NK-92 treated with Interleukin-12 subunit alpha and Interleukin-12 subunit beta, amount 100 ng/mL, for 24 hours (cell line): Measurements from ENCODE around the gene SGCA.

Source experiments
- DNase-seq: peaks from one replicate; lab custom pipeline; 2025; lab: John Stamatoyannopoulos, UW

Gene SGCA

GRCh38 chr17:50182783-50183420 is 17.1 kb downstream of the SGCA start:
- DNase-seq = no peak

- no peak for DNase-seq
Measured at GRCh38 chr17:50183421-50183994, 17.7 kb downstream of the SGCA start.

GRCh38 chr17:50184064-50184463 is 18.3 kb downstream of the SGCA start:
- no peak for DNase-seq

- DNase-seq = no peak
Measured at GRCh38 chr17:50184611-50185398, 19.0 kb downstream of the SGCA start.

- no peak for DNase-seq
Measured at GRCh38 chr17:50185631-50186471, 20.0 kb downstream of the SGCA start.

GRCh38 chr17:50186661-50187393 is 21.0 kb downstream of the SGCA start:
- no peak for DNase-seq

GRCh38 chr17:50187394-50187725 is 21.6 kb downstream of the SGCA start:
- DNase-seq = no peak

GRCh38 chr17:50187751-50188530 is 22.1 kb downstream of the SGCA start:
- DNase-seq = no peak

GRCh38 chr17:50188531-50188920 is 22.7 kb downstream of the SGCA start:
- no peak for DNase-seq

- DNase-seq = no peak
Measured at GRCh38 chr17:50188921-50189549, 23.2 kb downstream of the SGCA start.

- DNase-seq = no peak
Measured at GRCh38 chr17:50189550-50190292, 23.9 kb downstream of the SGCA start.

- DNase-seq = no peak
Measured at GRCh38 chr17:50190293-50190602, 24.4 kb downstream of the SGCA start.

GRCh38 chr17:50190603-50191358 is 25.0 kb downstream of the SGCA start:
- DNase-seq = no peak

- DNase-seq = no peak
Measured at GRCh38 chr17:50191359-50192143, 25.7 kb downstream of the SGCA start.

- no peak for DNase-seq
Measured at GRCh38 chr17:50192144-50192617, 26.4 kb downstream of the SGCA start.

- no peak for DNase-seq
Measured at GRCh38 chr17:50192618-50193291, 26.9 kb downstream of the SGCA start.

- no peak for DNase-seq
Measured at GRCh38 chr17:50194140-50194933, 28.5 kb downstream of the SGCA start.
